GM10266 (cell line): Measurements from ENCODE around the gene FKBP10.

ENCODE experiments used
- DNase-seq: peaks from one replicate; pipeline ENCODE4 v3.0.0; 2012; ENCODE audit errors: extremely low spot score
- CTCF ChIP-seq: IDR thresholded peaks from 2 replicates; pipeline ENCODE4 v1.5.1; 2012; ENCODE audit warnings: mild to moderate bottlenecking, low read depth; ENCODE audit not compliant: control insufficient read depth, insufficient read depth; ENCODE audit errors: missing control alignments

FKBP10 gene

GRCh38 chr17:41801374-41802271, 11.2 kb upstream of the FKBP10 start:
- peak; percentile 97 for TF ChIP-seq CTCF
- peak; percentile 81 for DNase-seq

- DNase-seq, result no peak
- TF ChIP-seq CTCF, result no peak
Observed at GRCh38 chr17:41803049-41804020, 9.5 kb upstream of the FKBP10 start.

- no peak for DNase-seq
- TF ChIP-seq CTCF, result no peak
Observed at GRCh38 chr17:41806685-41807445, 5.9 kb upstream of the FKBP10 start.

GRCh38 chr17:41810659-41811548, 1.9 kb upstream of the FKBP10 start:
- TF ChIP-seq CTCF, result no peak
- DNase-seq, result no peak

- DNase-seq, result peak; percentile 88
- TF ChIP-seq CTCF, result peak; percentile 71
Observed at GRCh38 chr17:41811549-41812380, 1.0 kb upstream of the FKBP10 start, which contains the start of gene P3H4. P3H4 (minus strand) TSS chr17:41811949; CDS start chr17:41811915, 34 bp downstream.
